Putamen (tissue), 1 donor: ENCODE data around the gene MRE11.
A peak's percentile ranks its signal among the peaks of the same experiment; 100 is the strongest.

Experiments
- DNase-seq: peaks from one replicate; pipeline ENCODE4 v3.0.0-alpha.2; 2016; ENCODE audit warnings: low spot score

MRE11 gene

DNA sequence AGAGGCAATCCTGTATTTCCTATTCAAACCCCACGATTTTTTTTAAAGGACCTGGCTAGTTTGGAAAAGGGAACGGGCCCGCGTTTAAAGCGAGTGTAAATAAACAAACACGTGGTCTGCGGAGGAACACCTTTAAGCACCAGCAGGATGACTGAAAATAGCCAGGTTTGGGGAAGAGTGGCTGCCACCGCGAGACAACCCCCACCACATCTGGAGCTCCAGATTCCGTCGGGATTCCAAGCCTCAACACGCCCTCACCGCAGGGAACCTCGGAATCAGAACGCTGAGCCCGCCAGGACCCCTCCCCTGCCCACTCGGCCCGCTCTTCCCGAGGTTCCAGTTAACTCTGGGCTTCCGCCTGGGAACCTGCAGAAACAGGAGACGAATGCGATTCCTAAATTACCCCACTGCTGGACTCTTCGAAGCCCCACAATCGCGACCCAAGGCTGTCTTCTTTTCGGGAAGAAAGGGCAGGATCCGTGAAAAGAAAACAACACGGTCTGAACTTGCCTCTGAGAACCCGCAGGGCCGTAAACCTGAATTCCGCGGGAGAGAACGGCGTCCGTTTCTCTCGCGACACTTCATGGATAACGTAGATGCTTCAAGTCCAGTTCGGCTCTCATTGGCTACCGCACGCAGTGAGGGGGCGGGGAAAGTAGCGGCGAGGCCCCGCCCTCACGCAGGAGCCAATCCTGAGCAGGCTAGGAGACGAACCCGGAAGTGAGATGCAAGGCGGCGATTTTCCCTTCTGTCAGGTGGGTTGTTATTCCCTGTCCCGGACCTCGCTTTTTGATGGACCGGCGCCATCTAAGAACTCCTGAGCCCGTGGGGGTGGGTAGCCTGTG is at the start of gene MRE11, which contains the start of gene ANKRD49:
Gene MRE11, minus strand, starts transcription at position 564 of the 845 bp plus-strand sequence. CDS start 1,043 bp downstream, outside the sequence.
Gene ANKRD49, plus strand, starts transcription at position 704 of the 845 bp plus-strand sequence. CDS start 2,710 bp downstream, outside the sequence.
- peak; percentile 97 for DNase-seq

DNA sequence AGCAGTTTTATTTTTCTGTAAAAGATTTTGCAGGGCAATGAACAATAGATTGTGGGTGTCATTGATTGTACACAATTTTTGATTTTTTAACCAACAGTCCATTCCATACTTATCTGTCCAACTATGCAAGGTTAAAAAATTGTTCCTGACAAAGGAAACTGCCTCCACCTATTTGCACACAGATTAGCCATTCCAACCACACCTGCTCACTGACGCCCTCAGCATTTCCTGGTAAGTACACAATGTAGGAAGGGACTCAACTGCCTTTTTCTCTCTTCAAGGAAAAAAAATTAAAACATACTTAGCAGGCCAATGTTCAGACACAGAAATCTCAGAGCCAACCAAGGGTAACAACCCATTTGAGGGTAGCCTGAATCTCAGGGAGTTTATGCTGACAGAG is 45.8 kb upstream of the MRE11 start:
- no peak for DNase-seq

DNA sequence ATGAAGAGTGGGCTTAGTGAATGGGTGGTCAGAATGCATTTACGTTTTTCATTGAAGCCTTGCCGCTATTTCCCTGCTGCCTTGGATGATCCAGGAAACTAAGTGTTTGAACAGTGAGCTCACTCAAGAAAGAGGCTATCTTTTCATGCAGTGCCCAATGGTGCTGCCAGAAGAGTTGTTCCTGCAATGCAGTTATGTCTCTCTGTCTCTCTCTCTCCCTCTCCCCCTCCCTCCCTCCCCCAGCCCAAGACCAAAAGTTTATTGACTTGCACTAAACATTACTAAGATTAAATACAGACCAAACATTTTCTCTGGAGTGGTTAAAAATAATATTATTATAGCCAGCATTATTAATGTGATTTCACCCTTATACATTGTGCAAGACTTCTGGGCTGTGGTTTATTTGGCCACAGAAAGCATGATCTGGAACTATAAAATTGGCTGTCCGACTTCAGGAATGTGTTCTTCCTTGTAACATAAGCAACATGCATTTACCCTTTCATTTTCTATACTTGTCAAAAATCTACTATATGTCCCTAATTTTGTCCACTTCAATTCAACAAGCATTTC is 43.5 kb upstream of the MRE11 start:
- no peak for DNase-seq

DNA sequence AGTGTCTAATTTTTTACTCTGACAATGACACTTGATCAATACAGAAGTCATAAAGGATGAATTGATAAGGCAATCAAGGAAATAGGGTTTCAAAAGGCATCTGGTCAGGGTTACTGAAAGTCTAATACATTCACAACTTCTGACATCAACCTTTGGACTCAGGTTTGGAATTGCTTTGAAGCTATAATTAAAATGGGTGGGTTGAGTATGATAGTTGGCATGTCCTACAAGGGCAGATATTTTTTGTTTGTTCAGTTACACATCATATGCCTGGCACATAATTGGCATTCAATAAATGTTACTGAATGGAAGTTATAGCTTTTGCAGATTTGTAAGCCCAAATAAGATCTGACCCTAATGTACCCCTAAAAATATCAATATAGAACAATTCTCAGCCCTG is 42.7 kb upstream of the MRE11 start:
- no peak for DNase-seq

DNA sequence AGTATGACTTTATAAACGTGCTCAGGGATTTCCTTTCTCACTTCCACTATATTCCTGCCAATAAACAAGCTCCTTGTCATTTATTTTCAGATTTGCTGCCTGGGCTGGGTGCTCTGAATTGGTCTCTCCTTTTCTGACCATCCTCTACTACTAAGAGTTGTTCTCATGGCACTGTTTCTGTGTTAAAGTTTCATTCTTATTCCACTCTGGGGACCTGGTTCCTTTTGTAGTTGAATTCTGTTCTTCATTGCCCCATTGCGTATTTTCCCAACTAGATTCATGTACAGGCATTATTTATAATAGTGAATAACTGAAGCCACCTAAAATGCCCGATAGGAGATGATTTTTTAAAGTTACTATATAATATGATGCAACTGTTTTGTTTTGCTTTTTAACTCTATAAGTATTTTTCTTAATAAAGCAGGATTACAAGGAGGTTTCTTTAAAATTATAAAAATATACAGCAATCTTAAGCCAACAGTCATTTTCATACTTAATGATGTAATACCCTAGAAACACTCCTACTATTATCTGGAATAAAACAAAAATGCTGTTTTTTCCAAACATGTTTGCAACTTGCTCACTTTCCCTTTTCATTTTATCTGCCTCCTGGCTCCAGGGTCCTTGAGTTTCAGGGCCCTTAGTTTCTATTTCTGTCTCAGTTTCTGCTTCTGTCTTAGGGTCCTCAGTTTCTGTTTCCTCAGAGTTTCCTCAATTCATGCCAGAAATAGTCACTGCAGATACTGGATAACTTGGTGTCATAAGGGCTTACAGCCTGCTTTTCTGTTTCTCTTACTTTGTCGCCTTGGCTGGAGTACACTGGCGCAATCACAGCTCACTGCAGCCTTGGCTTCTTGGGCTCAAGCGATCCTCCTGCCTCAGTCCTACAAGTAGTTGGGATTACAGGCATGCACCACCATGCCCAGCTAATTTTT is 40.3 kb upstream of the MRE11 start:
- no peak for DNase-seq

DNA sequence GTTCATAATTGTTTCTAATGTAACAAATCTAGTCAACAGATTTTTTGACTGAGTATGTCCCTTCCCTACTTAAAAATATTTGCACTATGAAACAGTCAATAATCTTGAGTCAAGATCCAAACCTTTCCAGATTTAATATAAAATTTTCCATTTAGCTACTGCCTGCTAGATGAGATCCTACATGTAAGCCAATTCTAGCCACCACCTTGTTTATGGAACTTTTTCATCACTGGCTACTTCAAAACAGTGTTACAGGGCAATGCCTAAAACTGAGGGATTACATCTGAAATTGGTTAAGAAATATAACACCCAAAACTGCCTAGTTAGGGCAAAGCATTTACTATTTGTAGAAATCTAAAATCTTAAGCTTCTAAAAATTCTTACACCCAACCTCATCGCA is 39.6 kb upstream of the MRE11 start:
- no peak for DNase-seq

DNA sequence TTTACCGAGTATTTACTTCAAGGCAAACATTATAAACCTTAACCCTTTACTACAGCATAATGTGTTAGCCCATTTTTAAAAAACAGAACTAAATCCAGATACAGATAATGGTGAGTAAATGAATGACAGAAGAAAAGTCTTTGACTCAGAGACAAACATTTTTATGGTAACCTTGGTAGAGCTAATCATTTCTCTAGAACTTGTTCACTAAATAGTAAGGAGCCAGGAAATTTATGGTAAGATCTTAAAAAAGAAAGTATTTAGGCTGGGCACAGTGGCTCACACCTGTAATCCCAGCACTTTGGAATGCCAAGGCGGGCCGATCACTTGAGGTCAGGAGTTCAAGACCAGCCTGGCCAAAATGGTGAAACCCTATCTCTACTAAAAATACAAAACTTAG is 38.6 kb upstream of the MRE11 start:
- DNase-seq, result no peak

DNA sequence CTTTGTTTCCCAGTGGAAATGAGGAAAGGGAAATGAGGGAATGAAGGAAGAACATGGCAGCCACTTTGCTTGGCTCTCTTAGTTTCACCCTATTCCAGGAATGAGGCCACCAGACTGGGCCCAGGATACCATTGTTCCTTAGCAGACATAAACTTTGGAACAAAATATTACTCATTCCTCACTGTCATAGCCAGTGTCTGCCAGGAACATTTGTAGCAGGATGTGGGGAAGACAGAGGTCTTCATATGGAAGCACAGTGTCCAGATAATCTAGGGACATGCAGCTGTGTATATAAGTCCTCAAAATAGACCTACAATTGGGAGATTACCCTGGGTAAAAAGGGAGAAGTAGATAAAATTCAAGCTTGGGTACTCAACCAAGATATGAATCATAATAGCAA is 34.9 kb upstream of the MRE11 start:
- DNase-seq, result no peak

DNA sequence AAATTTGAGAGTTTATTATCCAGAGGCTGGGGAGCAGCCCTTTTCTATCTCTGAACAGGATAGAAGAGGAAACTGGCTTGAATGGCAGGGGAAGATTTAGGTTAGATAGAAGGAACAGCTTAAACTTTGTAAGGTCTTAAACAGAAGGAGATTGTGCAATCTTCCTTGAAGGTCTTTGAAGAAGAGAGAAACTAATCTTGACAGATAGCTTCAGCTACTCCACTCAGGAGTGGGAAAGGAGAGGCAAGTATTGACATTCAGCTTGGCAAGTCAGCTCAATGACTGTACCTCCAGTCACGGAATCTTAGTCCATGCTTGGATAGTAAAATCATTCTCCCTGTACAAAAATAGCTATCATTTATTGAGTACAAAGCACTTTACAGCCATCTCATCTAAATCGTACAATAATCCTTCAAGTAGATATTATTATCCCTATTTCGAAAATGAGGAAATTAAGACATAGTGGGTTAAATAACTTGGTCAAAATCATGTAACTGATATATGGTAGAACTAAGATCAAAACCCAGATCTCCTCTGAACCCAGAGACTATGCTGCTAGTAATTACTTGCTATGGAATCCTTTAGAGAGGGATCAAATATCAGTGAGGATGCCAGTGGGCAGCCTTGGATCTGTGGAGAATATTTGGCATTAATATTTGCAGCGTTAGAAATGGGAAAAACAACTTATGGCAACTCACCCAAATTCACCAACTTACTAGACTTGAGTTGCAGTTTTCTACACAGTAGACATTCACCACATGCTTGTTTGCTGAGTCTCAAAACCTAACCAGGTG is 33.2 kb upstream of the MRE11 start:
- DNase-seq, result no peak

DNA sequence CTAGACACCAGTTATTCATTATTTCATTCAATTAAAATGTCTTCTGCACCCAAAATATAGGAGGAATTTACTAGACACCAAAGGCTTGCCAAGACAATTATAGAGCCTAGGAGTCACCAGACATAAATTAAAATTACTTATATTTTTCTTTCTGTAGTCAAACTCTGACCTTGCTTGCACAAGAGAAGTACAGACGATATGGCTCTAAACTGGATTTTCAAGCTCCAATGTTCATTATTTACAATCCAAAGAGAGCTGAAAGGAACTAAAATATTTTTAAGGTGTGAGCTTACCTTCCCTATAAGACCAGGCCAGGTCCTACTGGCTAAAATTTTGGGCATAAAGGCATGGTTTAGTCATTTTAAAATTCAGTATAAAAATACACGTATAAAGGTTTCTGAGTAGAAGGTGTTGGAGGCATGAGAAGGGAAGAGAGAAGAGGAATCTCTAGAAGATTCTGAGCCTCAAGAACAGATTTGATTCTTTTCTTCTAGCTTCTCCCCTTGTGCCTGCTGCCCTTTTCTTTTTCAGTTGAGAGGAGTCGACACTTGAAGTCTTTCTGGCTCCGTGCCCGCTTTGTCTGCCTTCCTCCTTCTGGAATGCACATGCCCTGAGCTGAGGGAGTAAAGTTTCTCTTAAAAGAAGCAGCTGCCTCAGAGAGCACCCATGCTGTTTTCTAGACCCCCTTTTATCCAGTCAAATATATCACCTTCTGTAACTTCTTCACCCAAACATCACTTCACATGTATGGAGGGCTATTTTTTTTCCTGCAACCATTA is 32.1 kb upstream of the MRE11 start:
- DNase-seq, result no peak

DNA sequence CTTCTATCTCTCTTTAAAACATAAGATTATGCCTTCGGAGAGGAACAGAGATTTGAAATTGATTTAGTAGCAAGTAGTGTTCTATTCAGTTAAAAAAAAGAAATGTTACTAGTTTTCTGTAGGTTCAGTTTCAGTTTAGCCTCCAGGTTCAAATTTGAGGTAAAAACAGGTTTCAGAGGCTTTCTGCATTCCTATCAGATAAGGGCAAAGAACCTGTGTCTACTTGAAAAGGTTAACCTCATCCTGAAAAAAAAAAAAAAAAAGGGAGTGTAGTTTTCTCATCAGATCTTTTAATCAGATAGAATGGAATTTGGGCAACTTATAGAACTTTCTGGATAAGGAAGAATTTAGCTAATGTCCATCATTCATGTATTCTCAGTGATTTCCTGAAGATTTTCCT is 30.7 kb upstream of the MRE11 start:
- DNase-seq, result no peak

DNA sequence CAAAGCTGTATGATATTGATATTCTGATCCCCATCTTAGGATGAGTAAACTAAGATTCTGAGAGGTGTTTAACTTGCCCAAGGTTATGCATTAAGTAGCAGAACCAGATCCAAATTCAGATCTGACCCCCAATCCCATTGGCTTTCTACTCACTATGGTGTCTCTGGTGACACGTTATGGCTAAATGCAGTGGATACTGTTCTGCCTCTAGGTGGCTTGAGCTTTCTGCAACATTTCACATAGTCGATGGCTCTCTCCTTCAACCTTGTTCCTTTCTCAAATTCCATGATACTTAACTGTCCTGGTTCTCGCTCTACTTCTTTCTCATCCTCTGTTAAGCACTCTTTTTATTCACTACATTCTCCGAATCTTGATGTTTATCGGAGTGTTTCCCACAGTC is 28.0 kb upstream of the MRE11 start:
- DNase-seq, result no peak

DNA sequence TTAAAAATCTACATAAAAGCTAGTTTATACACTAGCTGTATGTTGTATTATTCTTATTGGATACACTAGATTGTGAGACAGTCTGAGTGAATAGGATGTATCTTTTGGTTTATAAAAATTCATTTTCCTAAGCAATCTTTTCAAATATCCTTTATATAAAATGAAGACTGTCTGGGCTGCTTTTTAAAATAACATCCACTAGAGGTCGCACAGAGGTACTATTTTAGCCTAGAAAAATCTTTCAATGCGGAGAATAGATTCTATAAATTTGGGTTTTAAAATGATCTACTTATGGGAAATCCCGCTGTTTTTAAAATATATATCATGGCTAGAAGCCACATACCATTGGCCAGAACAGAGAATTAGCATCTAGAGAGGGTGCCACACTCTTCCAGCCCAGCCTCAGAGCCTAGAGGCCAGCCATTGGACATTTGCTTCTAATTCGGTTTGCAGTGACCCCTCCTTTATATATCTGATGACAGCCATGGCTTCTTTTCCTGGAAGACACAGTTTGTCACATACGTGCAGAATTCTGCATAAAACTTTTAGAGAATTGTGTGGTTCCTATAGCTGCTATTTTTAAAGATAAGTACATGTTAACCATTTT is 25.9 kb upstream of the MRE11 start:
- DNase-seq, result no peak

DNA sequence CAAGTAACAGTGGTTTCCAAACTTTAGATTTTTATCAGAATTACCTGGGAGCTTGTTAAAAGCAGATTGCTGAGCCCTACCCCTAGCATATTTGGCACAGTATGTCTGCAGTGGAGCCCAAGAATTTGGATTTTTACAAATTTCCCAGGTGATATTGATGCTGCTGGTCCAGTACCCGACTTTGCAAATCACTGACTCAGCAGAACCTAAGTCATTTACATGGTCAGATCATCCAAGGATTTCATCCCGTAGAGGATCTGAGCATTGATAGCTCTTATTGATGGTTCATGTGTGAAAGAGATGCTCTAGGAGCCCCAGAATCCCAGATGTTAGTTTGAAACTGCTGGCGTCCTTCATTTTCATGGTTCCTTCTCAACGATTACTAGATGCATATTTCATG is 24.7 kb upstream of the MRE11 start:
- no peak for DNase-seq

DNA sequence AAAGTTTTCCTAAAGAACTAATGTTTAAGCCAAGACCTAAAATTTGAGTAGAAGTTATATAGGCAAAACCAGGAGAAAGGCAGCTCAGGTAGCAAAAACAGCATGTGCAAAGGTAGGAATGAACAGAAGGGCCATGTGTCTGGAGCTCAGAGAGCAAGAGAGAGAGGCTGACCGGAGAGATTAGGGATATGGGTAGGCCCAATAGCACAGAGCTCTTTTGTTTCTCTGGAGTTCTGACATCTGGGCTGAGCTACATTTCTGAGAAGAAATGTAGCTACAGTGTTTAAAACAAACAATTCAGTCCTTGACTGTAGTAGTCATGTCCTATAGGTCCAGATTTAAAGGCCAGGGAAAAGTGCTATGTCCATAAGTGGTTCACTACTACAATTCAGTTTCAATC is 23.1 kb upstream of the MRE11 start:
- DNase-seq, result no peak

DNA sequence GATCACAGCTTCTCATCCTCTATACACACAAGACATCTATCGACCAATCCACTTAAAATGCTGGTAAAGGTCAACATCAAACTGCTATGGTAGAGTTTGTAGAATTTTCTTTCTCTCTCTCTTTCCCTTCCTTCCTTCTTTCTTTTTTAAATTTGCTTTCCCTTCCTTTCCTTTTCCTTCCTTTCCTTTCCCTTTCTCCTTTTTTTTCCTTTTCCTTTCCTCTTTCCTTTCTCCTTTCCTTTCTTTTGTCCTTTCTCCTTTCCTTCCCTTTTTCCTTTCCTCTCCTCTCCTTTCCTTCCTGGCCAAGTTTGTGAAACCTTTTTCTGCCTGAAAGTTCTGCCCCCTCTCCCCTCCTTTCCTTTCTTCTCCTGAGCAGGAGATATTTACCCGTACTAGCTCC is 21.8 kb upstream of the MRE11 start:
- no peak for DNase-seq

DNA sequence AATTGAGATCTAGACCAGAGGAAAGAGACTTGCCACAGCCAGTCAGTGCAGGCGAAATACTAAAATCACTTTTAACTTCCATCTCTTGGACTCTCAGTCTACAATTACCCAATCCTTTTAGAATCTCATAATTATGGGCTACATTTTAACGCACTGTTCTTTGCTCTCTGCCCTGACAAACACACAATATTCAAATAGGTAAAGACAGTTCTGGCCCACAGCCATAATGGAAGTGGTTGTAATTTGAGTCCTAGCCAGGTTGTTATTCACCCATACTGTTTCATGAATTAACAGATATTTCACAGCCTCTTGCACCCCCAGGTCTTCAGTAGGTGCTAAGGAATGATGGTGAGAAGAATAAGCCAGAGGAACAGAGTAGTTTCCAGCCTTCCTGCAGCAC is 19.4 kb upstream of the MRE11 start:
- DNase-seq, result no peak

DNA sequence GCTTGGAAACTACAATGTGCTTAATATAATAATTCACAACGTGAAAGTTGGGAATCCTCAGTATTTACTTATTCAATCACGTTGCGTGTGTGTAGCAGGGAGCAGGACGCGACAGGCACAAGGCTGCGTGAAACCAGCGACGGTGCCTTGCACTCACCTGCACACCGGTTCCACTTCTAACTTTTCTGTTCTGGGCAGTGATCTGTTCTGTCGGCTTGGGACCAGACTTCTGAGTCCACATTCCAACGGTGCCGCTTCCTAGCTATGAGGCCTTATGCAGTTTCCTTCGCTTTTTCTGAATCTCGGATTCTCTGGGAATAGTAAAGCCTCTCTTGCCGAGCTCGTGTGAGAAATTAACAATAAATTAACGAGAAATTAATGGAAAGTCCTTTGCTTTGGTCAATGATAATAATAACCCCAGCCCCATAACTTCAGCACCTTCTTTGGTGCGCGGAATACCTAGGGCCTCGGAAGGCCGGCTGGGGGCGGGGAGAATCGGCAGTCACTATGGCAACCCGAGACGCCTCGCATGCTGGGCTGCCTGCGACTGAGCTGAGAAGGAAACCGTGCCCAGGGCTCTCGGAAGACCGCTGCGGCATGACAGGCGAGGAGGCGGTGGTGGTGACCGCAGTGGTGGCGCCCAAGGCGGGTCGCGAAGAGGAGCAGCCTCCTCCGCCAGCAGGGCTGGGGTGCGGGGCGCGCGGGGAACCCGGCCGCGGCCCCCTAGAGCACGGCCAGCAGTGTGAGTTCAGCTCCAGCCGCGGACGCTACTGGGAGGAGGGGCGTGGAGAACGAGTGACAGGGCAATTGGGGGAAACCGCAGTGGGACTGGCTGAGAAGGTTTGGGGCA is 18.5 kb upstream of the MRE11 start, which contains the start of gene C11orf97:
Gene C11orf97, plus strand, starts transcription at position 530 of the 850 bp plus-strand sequence. Its CDS starts 68 bp downstream, at position 598.
- DNase-seq, result no peak

DNA sequence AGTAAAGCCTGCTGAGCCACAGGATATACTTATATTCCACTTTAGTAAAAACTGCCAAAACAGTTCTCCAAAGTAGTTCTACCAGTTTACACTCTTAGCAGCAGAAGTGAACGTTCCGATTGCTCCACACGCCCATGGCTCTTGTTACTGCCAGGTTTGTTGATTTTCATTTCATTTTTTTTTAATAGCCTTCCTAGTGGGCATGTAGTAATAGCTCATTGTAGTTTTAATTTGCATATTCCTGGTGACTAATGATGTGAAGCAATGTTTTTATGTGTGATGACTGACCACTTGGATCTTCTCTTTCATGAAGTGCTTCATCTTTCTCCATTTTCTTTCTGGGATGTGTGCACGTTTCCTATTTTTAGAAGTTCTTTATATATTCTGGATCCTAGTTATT is 13.8 kb upstream of the MRE11 start:
- no peak for DNase-seq
